ENCODE measurements around the gene HPS5. TPM values are rescaled to one million over a fixed set of nuclear protein-coding genes. Genes with fewer than 3 reads are reported as not detected.
"Not testable (repeated sequence)": the region's sequence is repeated elsewhere in the genome, so short reads cannot be mapped to it uniquely, and the experiment has no call there.

The HPS5 gene
- total RNA-seq, 2 experiments from 2014 or later, result 16.0 to 17.2 TPM

GRCh38 chr11:18259259-18259658 lies 62.7 kb downstream of the HPS5 start:
- DNase-seq, result no peak
- POLR2A ChIA-PET, result interaction anchor here (0.6 kb wide), 1 partner anchor 18 kb away, joined by 3 read pairs; no protein-coding TSS in a partner anchor
- no peak for TF ChIP-seq CTCF (IDR thresholded peaks at IDR 0.05)
- Mint-ChIP-seq H3K27ac (no peak overlapping the region), H3K27me3 (no peaks in the 10 kb centered on the region), H3K9me3 (no peaks in the 10 kb centered on the region), H3K4me1 (ENCODE audit: low read depth) (no peaks in the 10 kb centered on the region), H3K36me3 (ENCODE audit: low read depth) (no peaks in the 10 kb centered on the region), H3K4me3 (no peak overlapping the region)
- CTCF ChIA-PET, result interaction anchor here (1.1 kb wide), 1 partner anchor 16 kb away, joined by 3 read pairs; no protein-coding TSS in a partner anchor
- ATAC-seq, result no peak
- intact Hi-C loops (cut with micrococcal nuclease), result no loop called here

- no peak overlapping the region for H3K27ac Mint-ChIP-seq
- no peak for ATAC-seq
- ChIA-PET CTCF (no interaction called here), POLR2A (no interaction called here)
- TF ChIP-seq CTCF (IDR thresholded peaks at IDR 0.05), result no peak
- no peak for DNase-seq
- intact Hi-C loops (cut with micrococcal nuclease), result no loop called here
- H3K9me3 Mint-ChIP-seq, result no peaks in the 10 kb centered on the region
- no peaks in the 10 kb centered on the region for H3K27me3 Mint-ChIP-seq
- no peak overlapping the region for H3K4me3 Mint-ChIP-seq
- no peaks in the 10 kb centered on the region for H3K4me1 Mint-ChIP-seq (ENCODE audit: low read depth)
- no peaks in the 10 kb centered on the region for H3K36me3 Mint-ChIP-seq (ENCODE audit: low read depth)
These were observed 67.1 kb downstream of the HPS5 start for GRCh38 chr11:18254781-18255361.

- Mint-ChIP-seq H3K9me3 (no peaks in the 10 kb centered on the region), H3K4me3 (no peak overlapping the region), H3K27ac (no peak overlapping the region), H3K27me3 (no peaks in the 10 kb centered on the region), H3K4me1 (ENCODE audit: low read depth) (no peaks in the 10 kb centered on the region), H3K36me3 (ENCODE audit: low read depth) (no peaks in the 10 kb centered on the region)
- DNase-seq (no peak), ATAC-seq (no peak)
- CTCF ChIA-PET, result interaction anchor here (2.5 kb wide), 1 partner anchor 10 kb away, joined by 12 read pairs; no protein-coding TSS in a partner anchor
- no peak for TF ChIP-seq CTCF (IDR thresholded peaks at IDR 0.05)
- intact Hi-C loops (cut with micrococcal nuclease), result no loop called here
- POLR2A ChIA-PET, result no interaction called here
These were observed 68.1 kb downstream of the HPS5 start for GRCh38 chr11:18253778-18254338.

GRCh38 chr11:18253233-18253632 lies 68.7 kb downstream of the HPS5 start:
- ChIA-PET POLR2A (no interaction called here), CTCF (interaction anchor here (2.5 kb wide), 1 partner anchor 10 kb away, joined by 12 read pairs; no protein-coding TSS in a partner anchor)
- H3K4me3 Mint-ChIP-seq, result no peak overlapping the region
- intact Hi-C loops (cut with micrococcal nuclease), result no loop called here
- H3K27me3 Mint-ChIP-seq, result no peaks in the 10 kb centered on the region
- H3K4me1 Mint-ChIP-seq (ENCODE audit: low read depth), result no peaks in the 10 kb centered on the region
- H3K9me3 Mint-ChIP-seq, result no peaks in the 10 kb centered on the region
- no peak for TF ChIP-seq CTCF (IDR thresholded peaks at IDR 0.05)
- no peak for DNase-seq
- H3K27ac Mint-ChIP-seq, result no peak overlapping the region
- ATAC-seq, result no peak
- H3K36me3 Mint-ChIP-seq (ENCODE audit: low read depth), result no peaks in the 10 kb centered on the region

GRCh38 chr11:18248561-18248960 lies 73.4 kb downstream of the HPS5 start, which contains the start of gene SAA2:
TSS of gene SAA2 (minus strand) at chr11:18248668. CDS start at chr11:18248011, 657 bp downstream.
- Mint-ChIP-seq H3K36me3 (ENCODE audit: low read depth) (no peaks in the 10 kb centered on the region), H3K27ac (no peak within 1 kb of the TSS), H3K4me3 (no peak within 1 kb of the TSS), H3K27me3 (no peaks in the 10 kb centered on the region), H3K9me3 (no peaks in the 10 kb centered on the region), H3K4me1 (ENCODE audit: low read depth) (peaks cover 8% of the 10 kb centered on the region)
- no peak for TF ChIP-seq CTCF (IDR thresholded peaks at IDR 0.05)
- no peak for DNase-seq
- intact Hi-C loops (cut with micrococcal nuclease), result no loop called here
- no peak for ATAC-seq
- ChIA-PET POLR2A (no interaction called here), CTCF (interaction anchor here (0.9 kb wide), 1 partner anchor 87 kb away, joined by 3 read pairs; no protein-coding TSS in a partner anchor)

- peak; percentile 29 for ATAC-seq
- H3K27ac Mint-ChIP-seq; H3K27me3 Mint-ChIP-seq; POLR2A ChIA-PET; H3K36me3 Mint-ChIP-seq (ENCODE audit: low read depth); intact Hi-C loops (cut with micrococcal nuclease); H3K4me1 Mint-ChIP-seq (ENCODE audit: low read depth); H3K9me3 Mint-ChIP-seq; H3K4me3 Mint-ChIP-seq; CTCF ChIA-PET; DNase-seq: not testable (repeated sequence)
These were observed 74.8 kb downstream of the HPS5 start for GRCh38 chr11:18247191-18247581.

GRCh38 chr11:18246379-18247190 lies 75.4 kb downstream of the HPS5 start:
- CTCF ChIA-PET, result not testable (repeated sequence)

More at GRCh38 chr11:18246379-18247190, 75.4 kb downstream of the HPS5 start:
- H3K36me3 Mint-ChIP-seq (ENCODE audit: low read depth); H3K9me3 Mint-ChIP-seq; intact Hi-C loops (cut with micrococcal nuclease); H3K4me1 Mint-ChIP-seq (ENCODE audit: low read depth); H3K27me3 Mint-ChIP-seq: not testable (repeated sequence)
- POLR2A ChIA-PET, result interaction anchor here (1.0 kb wide), 1 partner anchor 15 kb away, joined by 3 read pairs; no protein-coding TSS in a partner anchor
- DNase-seq (peak; percentile 43), ATAC-seq (peak; percentile 72)
- Mint-ChIP-seq H3K27ac (peak overlapping the region; percentile 73), H3K4me3 (peak overlapping the region; percentile 52)

Data from activated CD8-positive, alpha-beta T cell treated with anti-CD3 and anti-CD28 coated beads for 36 hours (primary cell).